ENCODE measurements around the gene APOM. TPM values are rescaled to one million over a fixed set of nuclear protein-coding genes. Genes with fewer than 3 reads are reported as not detected.

Gene APOM
- total and polyA plus RNA-seq, 2 of the 4 experiments (the other 2 are of a cell fraction), result 1.4 to 3.8 TPM

DNA sequence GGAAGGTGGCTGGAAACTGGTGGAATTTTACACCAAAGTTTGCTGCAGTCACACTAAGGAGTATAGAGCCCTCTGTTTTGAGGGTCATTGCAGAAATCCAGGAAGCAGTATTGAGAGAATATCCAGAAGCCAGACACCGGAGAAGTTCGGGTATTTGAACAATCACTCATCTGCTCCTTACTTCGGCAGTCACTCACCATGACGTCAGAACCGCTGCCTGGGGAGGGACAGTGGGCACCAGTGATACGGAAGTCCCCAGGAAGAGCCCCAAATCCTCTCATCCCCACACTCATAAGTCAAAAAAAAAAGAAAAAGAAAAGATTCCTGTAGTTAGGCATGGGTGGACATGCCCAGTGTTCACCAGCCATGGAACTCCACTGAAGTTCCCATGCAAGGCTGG, 21.2 kb downstream of the APOM start:
- no peaks in the 10 kb centered on the region for H3K9me3 ChIP-seq (ENCODE audit: control insufficient read depth, insufficient read depth, low read length)
- no peak overlapping the region; a peak in 1 of 4 replicates for H4K8ac ChIP-seq (ENCODE audit: low read depth in 2 of 2, low read length in 2 of 2)
- H4K91ac ChIP-seq (ENCODE audit: insufficient read depth, low read depth, low read length), result no peak overlapping the region
- H3K27ac ChIP-seq (ENCODE audit: insufficient read depth, low read length), result no peak overlapping the region
- H4K5ac ChIP-seq (ENCODE audit: low read depth, low read length), result no peak overlapping the region
- H2BK5ac ChIP-seq (ENCODE audit: low read depth, low read length, poor library complexity, severe bottlenecking), result no peak overlapping the region
- no peak overlapping the region for H3K9ac ChIP-seq (ENCODE audit: low read depth, low read length)
- no peak overlapping the region for H3K4ac ChIP-seq (ENCODE audit: low read depth, low read length)
- no peaks in the 10 kb centered on the region for H4K20me1 ChIP-seq (ENCODE audit: insufficient read depth, low read length)
- peaks cover 16% of the 10 kb centered on the region for H3K36me3 ChIP-seq (ENCODE audit: control insufficient read depth, insufficient read depth, low read length)
- dilution Hi-C loops (cut with HindIII; ENCODE audit: low sequenced_read_pairs, unreplicated experiment) (no loop called here), in situ Hi-C loops (cut with MboI; ENCODE audit: low sequenced_read_pairs) (no loop called here), intact Hi-C loops (cut with micrococcal nuclease) (no loop called here)
- H3K23ac ChIP-seq (ENCODE audit: low read depth, low read length), result no peak overlapping the region
- no peak overlapping the region for H2AK9ac ChIP-seq (replicated peaks; ENCODE audit: low read depth, low read length, poor library complexity)
- ChIA-PET CTCF (no interaction called here), POLR2A (ENCODE audit: unreplicated experiment) (no interaction called here)
- no peaks in the 10 kb centered on the region for H3K9me1 ChIP-seq (ENCODE audit: insufficient read depth, low read length)
- H3K18ac ChIP-seq (ENCODE audit: low read depth, low read length), result no peak overlapping the region
- H3K14ac ChIP-seq (replicated peaks; ENCODE audit: low read depth, low read length), result no peak overlapping the region
- H2BK15ac ChIP-seq (ENCODE audit: low read depth, low read length), result no peak overlapping the region
- H2AFZ ChIP-seq (replicated peaks; ENCODE audit: low read length, poor library complexity), result peak overlapping the region; percentile 28
- ATAC-seq (ENCODE audit: low read depth) (no peak), DNase-seq (no peak)
- H2BK120ac ChIP-seq (ENCODE audit: low read depth, low read length), result no peak overlapping the region
- H2AK5ac ChIP-seq (ENCODE audit: low read depth, low read length), result no peak overlapping the region
- no peak for TF ChIP-seq NFE2L2 (IDR thresholded peaks at IDR 0.05; ENCODE audit: low read depth, low read length)
- 0 out of 2 replicates have a peak, but pooled peaks have one; percentile 24 for TF ChIP-seq POLR2A (IDR thresholded peaks at IDR 0.05; ENCODE audit: low read depth, low read length)
- TF ChIP-seq SMC3 (IDR thresholded peaks at IDR 0.05; ENCODE audit: low read depth, low read length), result no peak
- TF ChIP-seq CTCF (conservative IDR thresholded peaks at IDR 0.05; ENCODE audit: low read depth, low read length), result no peak
- no peak for TF ChIP-seq CEBPB (IDR thresholded peaks at IDR 0.05; ENCODE audit: low read depth, low read length)
- no peak for TF ChIP-seq RCOR1 (IDR thresholded peaks at IDR 0.05; ENCODE audit: insufficient replicate concordance, low read length)
- WGBS, 2 experiments (ENCODE audit: extremely low coverage in 2 of 2, insufficient read length in 1 of 2), result no CpG with 5 or more reads among the region's 6 CpGs
- H3K27me3 ChIP-seq (ENCODE audit: control insufficient read depth, insufficient read depth, low read length), result no peaks in the 10 kb centered on the region
- no peak overlapping the region for H2BK20ac ChIP-seq (ENCODE audit: low read depth, low read length)
- no peak overlapping the region for H3K56ac ChIP-seq (ENCODE audit: extremely low read depth, insufficient read depth, low read length)
- BruUV-seq (replicated peaks), result no TSS peak
- peaks cover 9% of the 10 kb centered on the region for H3K4me1 ChIP-seq (ENCODE audit: control insufficient read depth, insufficient read depth, low read length)
- no peak overlapping the region for H3K4me2 ChIP-seq (ENCODE audit: low read depth, low read length)
- peaks cover 0 to 3% of the 10 kb centered on the region in 2 experiments; a peak in 1 of 4 replicates for H3K79me1 ChIP-seq (ENCODE audit: low read depth in 1 of 2, low read length in 2 of 2)
- no peak overlapping the region for H3K4me3 ChIP-seq (ENCODE audit: insufficient read depth, low read depth, low read length)

Data from IMR-90 (cell line).